Kidney glomerular epithelial cell (primary cell): ENCODE data around the gene PDE1C.

ENCODE experiments used
- DNase-seq: peaks from one replicate; lab custom pipeline; 2025; lab: John Stamatoyannopoulos, UW

PDE1C gene

GRCh38 chr7:31938650-31939049 is 131.6 kb downstream of the PDE1C start:
- peak; percentile 54 for DNase-seq

- no peak for DNase-seq
Observed at GRCh38 chr7:31937982-31938381, 132.2 kb downstream of the PDE1C start.

- no peak for DNase-seq
Observed at GRCh38 chr7:31935124-31936054, 134.8 kb downstream of the PDE1C start.

- DNase-seq, result no peak
Observed at GRCh38 chr7:31934551-31934950, 135.7 kb downstream of the PDE1C start.

GRCh38 chr7:31933481-31933880 is 136.7 kb downstream of the PDE1C start:
- DNase-seq, result no peak

- no peak for DNase-seq
Observed at GRCh38 chr7:31926991-31927584, 143.1 kb downstream of the PDE1C start.

GRCh38 chr7:31925753-31926454 is 144.3 kb downstream of the PDE1C start:
- no peak for DNase-seq

- DNase-seq, result no peak
Observed at GRCh38 chr7:31924251-31924650, 146.0 kb downstream of the PDE1C start.

GRCh38 chr7:31922848-31923247 is 147.4 kb downstream of the PDE1C start:
- no peak for DNase-seq

GRCh38 chr7:31921047-31921446 is 149.2 kb downstream of the PDE1C start:
- DNase-seq, result no peak

- DNase-seq, result no peak
Observed at GRCh38 chr7:31919678-31920369, 150.4 kb downstream of the PDE1C start.

GRCh38 chr7:31918706-31919393 is 151.4 kb downstream of the PDE1C start:
- no peak for DNase-seq

- no peak for DNase-seq
Observed at GRCh38 chr7:31917256-31917655, 153.0 kb downstream of the PDE1C start.

GRCh38 chr7:31910191-31910590 is 160.0 kb downstream of the PDE1C start:
- DNase-seq, result no peak

- no peak for DNase-seq
Observed at GRCh38 chr7:31906479-31907171, 163.6 kb downstream of the PDE1C start.

GRCh38 chr7:31903962-31904361 is 166.2 kb downstream of the PDE1C start:
- no peak for DNase-seq

GRCh38 chr7:31899356-31899927 is 170.8 kb downstream of the PDE1C start:
- DNase-seq, result no peak

GRCh38 chr7:31896925-31897324 is 173.3 kb downstream of the PDE1C start:
- DNase-seq, result no peak

GRCh38 chr7:31894308-31894707 is 175.9 kb downstream of the PDE1C start:
- no peak for DNase-seq

- DNase-seq, result no peak
Observed at GRCh38 chr7:31893365-31893764, 176.8 kb downstream of the PDE1C start.
